HL-60 (cell line): ENCODE measurements around the gene ALOXE3.

Experiments used
- GABPA ChIP-seq: IDR thresholded peaks from 2 replicates; pipeline ENCODE4 v1.6.1; 2012; ENCODE audit warnings: low read depth
- TF ChIP-seq, protein P1 (sequence below): IDR thresholded peaks from one replicate; pipeline ENCODE4 v1.5.1; 2011; ENCODE audit warnings: low read length, control low read depth, inconsistent platforms; ENCODE audit not compliant: insufficient read depth

DNA sequence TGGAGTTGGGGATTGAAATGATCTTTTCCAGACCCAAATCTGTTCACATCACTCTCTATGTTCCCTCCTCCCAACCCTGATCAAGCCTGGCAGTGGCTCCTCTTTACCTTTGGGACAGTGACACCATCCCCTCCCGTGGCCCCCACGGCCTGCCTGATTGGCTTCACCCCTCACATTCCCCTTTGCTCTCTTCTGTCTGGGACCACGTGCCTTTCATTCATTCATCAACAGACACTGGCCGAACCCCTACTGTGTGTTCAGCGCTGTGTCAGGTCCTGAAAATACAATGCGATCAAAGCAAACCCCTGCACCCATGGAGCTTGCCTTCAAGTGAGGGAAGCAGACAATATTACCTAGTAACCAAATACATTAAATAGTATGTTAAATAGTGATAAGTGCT is 28.6 kb downstream of the ALOXE3 start:
- TF ChIP-seq, protein P1, sequence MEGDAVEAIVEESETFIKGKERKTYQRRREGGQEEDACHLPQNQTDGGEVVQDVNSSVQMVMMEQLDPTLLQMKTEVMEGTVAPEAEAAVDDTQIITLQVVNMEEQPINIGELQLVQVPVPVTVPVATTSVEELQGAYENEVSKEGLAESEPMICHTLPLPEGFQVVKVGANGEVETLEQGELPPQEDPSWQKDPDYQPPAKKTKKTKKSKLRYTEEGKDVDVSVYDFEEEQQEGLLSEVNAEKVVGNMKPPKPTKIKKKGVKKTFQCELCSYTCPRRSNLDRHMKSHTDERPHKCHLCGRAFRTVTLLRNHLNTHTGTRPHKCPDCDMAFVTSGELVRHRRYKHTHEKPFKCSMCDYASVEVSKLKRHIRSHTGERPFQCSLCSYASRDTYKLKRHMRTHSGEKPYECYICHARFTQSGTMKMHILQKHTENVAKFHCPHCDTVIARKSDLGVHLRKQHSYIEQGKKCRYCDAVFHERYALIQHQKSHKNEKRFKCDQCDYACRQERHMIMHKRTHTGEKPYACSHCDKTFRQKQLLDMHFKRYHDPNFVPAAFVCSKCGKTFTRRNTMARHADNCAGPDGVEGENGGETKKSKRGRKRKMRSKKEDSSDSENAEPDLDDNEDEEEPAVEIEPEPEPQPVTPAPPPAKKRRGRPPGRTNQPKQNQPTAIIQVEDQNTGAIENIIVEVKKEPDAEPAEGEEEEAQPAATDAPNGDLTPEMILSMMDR: no peak
- TF ChIP-seq GABPA: no peak
